Kidney (tissue), 14 donors: Measurements from ENCODE around the gene GBGT1. TPM values are rescaled to one million over a fixed set of nuclear protein-coding genes. Genes with fewer than 3 reads are reported as not detected.

Experiments
- DNase-seq, 5 donors: peaks; one replicate each; pipeline ENCODE4 v3.0.0-alpha.2; 2013 to 2020
- FAIRE-seq: peaks from 2 replicates; lab custom pipeline; 2012; peaks lifted over from hg19 to GRCh38; lab: Jason Lieb, UNC
- H3K27ac ChIP-seq, 2 donors: one replicate each; pipeline ENCODE4 v1.7.0; 2013; ENCODE audit warnings: low read depth in 2 of 2, low read length in 2 of 2, inconsistent platforms in 1 of 2
- H3K27me3 ChIP-seq: one replicate; pipeline ENCODE4 v1.7.1; 2013; ENCODE audit warnings: low read length, inconsistent platforms; ENCODE audit not compliant: control insufficient read depth, insufficient read depth
- H3K36me3 ChIP-seq, 3 donors: one replicate each; pipeline versions ENCODE4 v1.7.0 to v1.7.1; 2013; ENCODE audit warnings: low read length in 3 of 3, control low read depth in 1 of 3, inconsistent platforms in 1 of 3; ENCODE audit not compliant: insufficient read depth in 3 of 3, control insufficient read depth in 2 of 3
- H3K4me1 ChIP-seq, 3 donors: one replicate each; pipeline versions ENCODE4 v1.7.0 to v1.7.1; 2013; ENCODE audit warnings: low read length in 3 of 3, inconsistent platforms in 1 of 3, low read depth in 1 of 3; ENCODE audit not compliant: control insufficient read depth in 2 of 3, insufficient read depth in 2 of 3
- H3K4me3 ChIP-seq, 3 donors: one replicate each; pipeline versions ENCODE4 v1.7.0 to v1.8.1; 2013; ENCODE audit warnings: low read length in 3 of 3, control low read depth in 1 of 3, inconsistent platforms in 1 of 3
- H3K9ac ChIP-seq, 3 donors: one replicate each; pipeline versions ENCODE4 v1.7.0 to v1.7.1; 2013; ENCODE audit warnings: low read length in 3 of 3, control low read depth in 1 of 3, inconsistent platforms in 1 of 3
- H3K9me3 ChIP-seq, 3 donors: one replicate each; pipeline versions ENCODE4 v1.7.0 to v1.7.1; 2013; ENCODE audit warnings: low read length in 3 of 3, control low read depth in 1 of 3, inconsistent platforms in 1 of 3; ENCODE audit not compliant: control insufficient read depth in 2 of 3, insufficient read depth in 1 of 3
- intact Hi-C: fragments of 100-400 bp; cut with DNase I; formaldehyde crosslinking; loops from one replicate; pipeline ENCODE4 v1.11.1; 2022
- polyA plus RNA-seq: library from polyadenylated mRNA; stranded (reverse); fragments of 350-450 nt; fragmentation: Illumina TruSeq; extraction: RNeasy Lipid Tissue Mini Kit (QIAGEN cat#74804); gene quantifications from one replicate; pipeline ENCODE4 v1.2.3, GENCODE V29; 2014; ENCODE audit warnings: low read depth, low replicate concordance; ENCODE audit not compliant: insufficient read depth
- total RNA-seq: library from RNA; stranded (reverse); fragmentation: NEBNext Ultra II Directional; extraction: Animal tissue kit (Norgen Biotek cat#: 25700); gene quantifications from one replicate; pipeline ENCODE4 v1.2.1, GENCODE V29; 2021
- TF ChIP-seq, protein P1 (sequence below): IDR thresholded peaks from 3 replicates; pipeline ENCODE4 v1.5.1; 2012; ENCODE audit warnings: mild to moderate bottlenecking, moderate library complexity, borderline replicate concordance; ENCODE audit not compliant: insufficient read depth; ENCODE audit errors: extremely low read depth
- donor health status: control.
- donor health status: control.
- donor health status: control.
- donor health status: control.
- donor health status: control.
- donor health status: DM: yes; HTN: yes; CAD: no.
- donor health status: Normal renal cell carcinoma (clear cell type).

Gene GBGT1
- total and polyA plus RNA-seq, 2 donors from 2014 or later, result 7.9 to 21.6 TPM

DNA sequence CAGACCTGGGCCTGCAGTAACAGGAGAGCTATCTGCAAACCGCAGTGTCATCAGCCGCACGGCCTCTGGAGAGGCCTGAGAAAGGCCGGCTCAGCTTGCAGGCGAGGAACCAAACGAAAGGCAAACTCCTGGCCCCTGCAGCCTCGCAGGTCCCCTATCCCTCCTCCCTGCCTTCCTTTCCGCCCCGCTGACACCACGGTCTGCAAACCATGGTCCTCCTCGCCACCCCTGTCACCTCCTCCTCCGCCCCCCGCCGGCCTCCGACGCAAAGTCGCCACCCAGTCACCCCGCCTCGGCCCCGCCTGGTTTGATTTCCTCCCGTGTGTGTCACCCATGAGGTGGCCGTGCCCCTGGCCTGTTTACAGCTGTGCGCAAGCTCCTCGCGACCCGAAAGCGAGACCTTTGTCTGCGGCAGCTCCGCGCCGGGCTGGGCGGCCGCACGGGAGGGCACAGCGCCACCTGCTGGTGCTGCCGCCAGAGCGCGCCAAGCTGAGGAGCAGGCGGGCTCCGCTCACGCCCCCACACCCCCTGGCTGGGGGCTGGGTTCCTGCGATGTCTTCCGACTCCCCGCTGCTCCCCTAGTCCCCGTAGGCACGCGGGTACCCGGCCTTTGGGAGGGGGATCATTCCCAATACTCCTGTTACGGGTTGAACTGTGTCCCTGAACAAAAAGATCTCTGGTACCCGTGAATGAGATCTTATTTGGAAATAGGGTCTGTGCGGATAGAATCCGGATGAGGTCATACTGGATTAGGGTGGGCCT lies 19.4 kb downstream of the GBGT1 start:
- no peak for FAIRE-seq

DNA sequence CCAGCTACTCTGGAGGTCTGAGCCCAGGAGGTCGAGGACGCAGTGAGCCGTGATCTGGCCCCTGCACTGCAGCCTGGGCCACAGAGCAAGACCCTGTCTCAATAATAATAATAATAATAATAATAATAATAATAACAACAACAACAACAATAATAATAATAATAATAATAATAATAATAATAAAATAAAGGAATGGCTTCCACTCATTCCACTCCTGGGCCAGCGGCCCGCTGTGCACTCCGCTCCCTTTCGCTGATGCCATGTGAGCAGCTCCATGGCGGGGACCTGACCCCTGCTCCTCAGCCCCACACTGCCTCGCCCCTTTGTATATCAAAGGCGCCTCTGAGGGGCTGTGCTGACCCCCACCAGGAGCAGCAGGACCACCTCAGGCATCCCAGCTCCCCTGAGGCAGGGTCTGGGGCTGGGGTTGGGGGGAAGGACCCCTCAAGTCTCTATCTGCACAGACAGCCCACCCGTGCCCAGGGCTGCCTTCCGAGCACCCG lies 20.0 kb downstream of the GBGT1 start:
- Histone ChIP-seq H3K9me3 (no peaks in the 10 kb centered on the region), H3K36me3 (no peaks in the 10 kb centered on the region), H3K9ac (no peak overlapping the region), H3K27me3 (no peaks in the 10 kb centered on the region), H3K4me1 (peaks cover 0 to 30% (median 15%) of the 10 kb centered on the region in 3 donors), H3K27ac (no peak overlapping the region), H3K4me3 (peak overlapping the region in 1 of 3 donors; percentile 49)
- TF ChIP-seq, protein P1, sequence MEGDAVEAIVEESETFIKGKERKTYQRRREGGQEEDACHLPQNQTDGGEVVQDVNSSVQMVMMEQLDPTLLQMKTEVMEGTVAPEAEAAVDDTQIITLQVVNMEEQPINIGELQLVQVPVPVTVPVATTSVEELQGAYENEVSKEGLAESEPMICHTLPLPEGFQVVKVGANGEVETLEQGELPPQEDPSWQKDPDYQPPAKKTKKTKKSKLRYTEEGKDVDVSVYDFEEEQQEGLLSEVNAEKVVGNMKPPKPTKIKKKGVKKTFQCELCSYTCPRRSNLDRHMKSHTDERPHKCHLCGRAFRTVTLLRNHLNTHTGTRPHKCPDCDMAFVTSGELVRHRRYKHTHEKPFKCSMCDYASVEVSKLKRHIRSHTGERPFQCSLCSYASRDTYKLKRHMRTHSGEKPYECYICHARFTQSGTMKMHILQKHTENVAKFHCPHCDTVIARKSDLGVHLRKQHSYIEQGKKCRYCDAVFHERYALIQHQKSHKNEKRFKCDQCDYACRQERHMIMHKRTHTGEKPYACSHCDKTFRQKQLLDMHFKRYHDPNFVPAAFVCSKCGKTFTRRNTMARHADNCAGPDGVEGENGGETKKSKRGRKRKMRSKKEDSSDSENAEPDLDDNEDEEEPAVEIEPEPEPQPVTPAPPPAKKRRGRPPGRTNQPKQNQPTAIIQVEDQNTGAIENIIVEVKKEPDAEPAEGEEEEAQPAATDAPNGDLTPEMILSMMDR, result no peak
- FAIRE-seq (no peak), DNase-seq (peak in 1 of 5 donors; percentile 74)
- intact Hi-C loops, result loop anchor here (5.0 kb wide), 1 partner anchor 41 kb away; no protein-coding TSS in a partner anchor

More for the DNA sequence above, 19.4 kb downstream of the GBGT1 start:
- no peaks in the 10 kb centered on the region for H3K9me3 ChIP-seq
- no peaks in the 10 kb centered on the region for H3K27me3 ChIP-seq
- peaks cover 0 to 30% (median 15%) of the 10 kb centered on the region in 3 donors for H3K4me1 ChIP-seq
- TF ChIP-seq, protein P1, result peak; percentile 98
- H3K4me3 ChIP-seq, result peak overlapping the region in 1 of 3 donors; percentile 49
- peak; percentile 80 to 96 (median 86) for DNase-seq
- peak overlapping the region in 1 of 2 donors; percentile 7 for H3K27ac ChIP-seq
- peak overlapping the region in 1 of 3 donors; percentile 82 for H3K9ac ChIP-seq
- no peaks in the 10 kb centered on the region for H3K36me3 ChIP-seq
- intact Hi-C loops, result loop anchor here (5.0 kb wide), 1 partner anchor 42 kb away; no protein-coding TSS in a partner anchor

DNA sequence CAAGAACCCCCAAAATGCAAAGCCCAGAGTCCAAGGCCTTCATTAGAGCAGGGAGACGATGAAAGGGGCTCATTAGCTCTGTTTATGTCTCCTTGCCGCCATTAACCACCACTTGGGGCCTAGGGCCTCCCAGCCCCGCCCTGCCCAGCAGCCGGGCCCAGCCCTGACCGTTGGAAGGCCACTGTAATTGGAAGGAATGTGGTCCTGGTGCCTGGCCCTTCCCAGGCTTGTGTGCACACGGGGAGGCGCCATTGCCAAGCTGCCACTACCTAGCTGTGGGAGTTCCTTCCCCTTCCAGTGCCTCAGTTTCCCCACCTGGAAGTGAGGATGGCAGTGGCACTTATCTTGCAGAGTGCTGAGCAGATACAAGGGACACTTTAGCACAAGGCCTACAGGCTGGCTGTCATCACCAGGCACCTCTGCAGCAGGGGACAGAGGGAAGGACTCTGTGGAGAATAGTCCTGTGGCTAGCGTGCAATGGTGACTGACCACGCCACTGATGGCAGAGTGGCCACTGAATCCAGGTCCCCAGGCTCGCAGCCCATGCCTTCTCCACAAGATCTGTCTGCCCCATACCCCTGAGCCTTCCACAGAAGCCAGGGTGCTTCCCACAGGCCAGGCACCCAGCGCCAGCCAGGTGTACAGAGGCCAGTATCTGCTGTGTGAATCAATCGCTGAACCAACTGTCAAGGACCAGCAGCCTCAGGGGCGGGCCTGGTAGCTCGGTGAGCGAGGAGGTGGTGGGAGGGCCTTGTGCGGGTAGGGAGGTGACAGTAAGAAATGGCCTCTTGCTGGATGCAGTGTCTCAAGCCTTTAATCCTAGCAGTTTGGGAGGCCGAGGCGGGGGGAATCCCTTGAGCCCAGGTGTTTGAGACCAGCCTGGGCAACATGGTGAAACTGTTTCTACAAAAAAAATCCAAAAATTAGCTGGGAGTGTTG lies 20.8 kb downstream of the GBGT1 start:
- Histone ChIP-seq H3K9ac (no peak overlapping the region), H3K4me1 (peaks cover 0 to 28% (median 10%) of the 10 kb centered on the region in 3 donors), H3K9me3 (no peaks in the 10 kb centered on the region), H3K4me3 (no peak overlapping the region), H3K36me3 (no peaks in the 10 kb centered on the region), H3K27me3 (no peaks in the 10 kb centered on the region), H3K27ac (no peak overlapping the region)
- FAIRE-seq, result no peak
- peak in 3 of 5 donors; percentile 13 to 59 (median 37) for DNase-seq
- intact Hi-C loops, result loop anchor here (5.0 kb wide), 1 partner anchor 41 kb away; no protein-coding TSS in a partner anchor
- TF ChIP-seq, protein P1, result no peak
